Left lung (tissue), 10 donors: Measurements from ENCODE around the gene TRIM4. TPM values are rescaled to one million over a fixed set of nuclear protein-coding genes. Genes with fewer than 3 reads are reported as not detected.

Experiments used
- ATAC-seq: fragments of 200-7000 bp; cut with Tn5 transposase; one replicate; pipeline ENCODE4 v1.9.1; 2020; ENCODE audit warnings: moderate library complexity
- DNase-seq, 4 donors: peaks; one replicate each; pipeline ENCODE4 v3.0.0-alpha.2; 2013 to 2020
- H3K27ac ChIP-seq, 2 donors: fragments of 200-600 bp; sonication (generic) in 1 of 2; one replicate each; pipeline versions ENCODE4 v1.5.0 to v1.8.0; 2020 to 2021
- H3K27me3 ChIP-seq, 2 donors: fragments of 200-600 bp; sonication (generic) in 1 of 2; one replicate each; pipeline versions ENCODE4 v1.5.0 to v1.8.0; 2020 to 2021
- H3K36me3 ChIP-seq, 2 donors: fragments of 200-600 bp; sonication (generic) in 1 of 2; one replicate each; pipeline versions ENCODE4 v1.5.0 to v1.8.0; 2020 to 2021
- H3K4me1 ChIP-seq, 2 donors: fragments of 200-600 bp; one replicate each; pipeline ENCODE4 v1.8.0; 2021
- H3K4me3 ChIP-seq, 2 donors: fragments of 200-600 bp; sonication (generic) in 1 of 2; one replicate each; pipeline versions ENCODE4 v1.5.0 to v1.8.0; 2020 to 2021; ENCODE audit warnings: mild to moderate bottlenecking in 1 of 2
- H3K9me3 ChIP-seq, 2 donors: fragments of 200-600 bp; sonication (generic) in 1 of 2; one replicate each; pipeline versions ENCODE4 v1.5.0 to v1.8.0; 2020 to 2021
- CTCF ChIP-seq, 2 donors: fragments of 200-600 bp; sonication (generic) in 1 of 2; IDR thresholded peaks; one replicate each; pipeline versions ENCODE4 v1.5.0 to v1.8.0; 2021; ENCODE audit warnings: antibody characterized with exemption in 2 of 2
- intact Hi-C, 2 donors: fragments of 100-400 bp; cut with DNase I; formaldehyde crosslinking; loops; one replicate each; pipeline versions ENCODE4 v1.11.2 to v1.14.2; 2022
- polyA plus RNA-seq, 6 donors: library from polyadenylated mRNA; unstranded; fragments of 120-200 nt; gene quantifications; one replicate each; pipeline ENCODE4 v1.2.1, GENCODE V29; 2013; ENCODE audit not compliant: insufficient read length in 6 of 6
- total RNA-seq, 2 donors: library from RNA; stranded (reverse); fragmentation: NEBNext Ultra II Directional; extraction: Animal tissue kit (Norgen Biotek cat#: 25700); gene quantifications; one replicate each; pipeline ENCODE4 v1.2.1, GENCODE V29; 2021
- donor health status: DM: no; HTN: yes; CAD: no.
- donor health status: DM: no; HTN: no; CAD: no.

The TRIM4 gene
- total and polyA plus RNA-seq, 8 donors, result 23.6 to 45.2 (median 37.6) TPM

DNA sequence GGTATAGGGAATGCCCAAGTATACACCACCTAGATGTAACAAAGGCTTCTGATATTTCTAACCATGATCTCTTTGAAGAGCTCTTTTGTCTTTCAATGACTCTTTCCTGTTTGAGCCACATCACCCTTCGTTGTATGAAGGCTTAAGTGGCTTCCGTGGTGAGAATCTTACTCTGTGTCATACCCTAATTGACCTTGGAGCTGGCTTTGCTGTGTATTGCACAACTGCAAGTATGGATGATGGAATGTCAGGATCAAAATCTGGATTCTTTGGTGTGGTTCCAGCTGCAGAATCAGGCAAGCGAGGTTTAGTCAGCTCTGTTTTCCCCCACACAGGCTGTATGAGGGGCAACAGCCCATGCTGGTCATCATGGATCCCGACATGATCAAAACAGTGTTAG, 75.5 kb downstream of the TRIM4 start:
- ATAC-seq, result no peak
- DNase-seq, result no peak
- Histone ChIP-seq H3K27me3 (no peaks in the 10 kb centered on the region), H3K9me3 (no peaks in the 10 kb centered on the region), H3K4me1 (no peaks in the 10 kb centered on the region), H3K36me3 (no peaks in the 10 kb centered on the region), H3K27ac (no peak overlapping the region), H3K4me3 (no peak overlapping the region)
- TF ChIP-seq CTCF (IDR thresholded peaks at IDR 0.05), result no peak
- intact Hi-C loops, result no loop called here

GRCh38 chr7:99842926-99843325, 76.4 kb downstream of the TRIM4 start:
- no peak overlapping the region for H3K4me3 ChIP-seq
- no peak for ATAC-seq
- no peak for DNase-seq
- intact Hi-C loops, result no loop called here
- H3K27ac ChIP-seq, result no peak overlapping the region
- no peaks in the 10 kb centered on the region for H3K9me3 ChIP-seq
- H3K27me3 ChIP-seq, result no peaks in the 10 kb centered on the region
- H3K4me1 ChIP-seq, result no peaks in the 10 kb centered on the region
- H3K36me3 ChIP-seq, result no peaks in the 10 kb centered on the region
- no peak for TF ChIP-seq CTCF (IDR thresholded peaks at IDR 0.05)

Other genes with a start within 250 kb of the TRIM4 start
- gene CYP3A5, start 239.5 kb downstream of the TRIM4 start, total RNA-seq, result 1 to 10 TPM; 5.7 to 6.0 TPM
- 10 to 100 TPM; 16.2 to 29.5 (median 22.8) TPM for gene CYP3A5, start 239.5 kb downstream of the TRIM4 start, polyA plus RNA-seq
- under 1 TPM; 0.37 to 0.41 TPM for gene CYP3A7, start 184.3 kb downstream of the TRIM4 start, total RNA-seq
- gene CYP3A7, start 184.3 kb downstream of the TRIM4 start, polyA plus RNA-seq, result 1 to 10 TPM in 3 of 6 donors, under 1 TPM in 3; 0.79 to 2.9 (median 0.98) TPM
- gene CYP3A4, start 135.3 kb downstream of the TRIM4 start, total RNA-seq, result not detected
- gene CYP3A4, start 135.3 kb downstream of the TRIM4 start, polyA plus RNA-seq, result under 1 TPM; 0.17 to 0.39 (median 0.25) TPM
- not detected for gene CYP3A43, start 91.5 kb downstream of the TRIM4 start, total RNA-seq
- under 1 TPM; 0.21 to 0.53 (median 0.37) TPM for gene CYP3A43, start 91.5 kb downstream of the TRIM4 start, polyA plus RNA-seq
- gene OR2AE1, start 42.5 kb downstream of the TRIM4 start, total RNA-seq, result under 1 TPM in 1 of 2 donors, not detected in 1; 0.94 TPM
- gene OR2AE1, start 42.5 kb downstream of the TRIM4 start, polyA plus RNA-seq, result under 1 TPM in 2 of 6 donors, not detected in 4; 0.13 to 0.18 TPM
- gene GJC3, start 10.1 kb upstream of the TRIM4 start, total RNA-seq, result under 1 TPM in 1 of 2 donors, not detected in 1; 0.24 TPM
- 1 to 10 TPM in 4 of 6 donors, under 1 TPM in 2; 0.98 to 1.3 (median 1.1) TPM for gene GJC3, start 10.1 kb upstream of the TRIM4 start, polyA plus RNA-seq
- 10 to 100 TPM in 1 of 2 donors, 1 to 10 TPM in 1; 5.0 to 40.3 TPM for gene AZGP1, start 56.5 kb upstream of the TRIM4 start, total RNA-seq
- gene AZGP1, start 56.5 kb upstream of the TRIM4 start, polyA plus RNA-seq, result 100 to 1,000 TPM in 1 of 6 donors, 1 to 10 TPM in 2, under 1 TPM in 3; 0.29 to 110 (median 0.94) TPM
- gene ZKSCAN1, start 96.1 kb upstream of the TRIM4 start, total RNA-seq, result 10 to 100 TPM; 46.7 to 52.0 TPM
- 100 to 1,000 TPM in 1 of 6 donors, 10 to 100 TPM in 5; 82.1 to 137 (median 91.1) TPM for gene ZKSCAN1, start 96.1 kb upstream of the TRIM4 start, polyA plus RNA-seq
- 10 to 100 TPM in 1 of 2 donors, 1 to 10 TPM in 1; 6.5 to 12.0 TPM for gene ZSCAN21, start 130.2 kb upstream of the TRIM4 start, total RNA-seq
- gene ZSCAN21, start 130.2 kb upstream of the TRIM4 start, polyA plus RNA-seq, result 10 to 100 TPM; 23.6 to 27.1 (median 24.4) TPM
- gene ZNF3, start 162.2 kb upstream of the TRIM4 start, total RNA-seq, result 10 to 100 TPM; 22.5 to 24.9 TPM
- 10 to 100 TPM; 46.8 to 53.1 (median 50.4) TPM for gene ZNF3, start 162.2 kb upstream of the TRIM4 start, polyA plus RNA-seq
- gene COPS6, start 169.4 kb upstream of the TRIM4 start, total RNA-seq, result 10 to 100 TPM; 74.2 to 89.5 TPM
- gene COPS6, start 169.4 kb upstream of the TRIM4 start, polyA plus RNA-seq, result 100 to 1,000 TPM; 113 to 139 (median 115) TPM
- 10 to 100 TPM; 53.7 to 89.3 TPM for gene MCM7, start 181.9 kb upstream of the TRIM4 start, total RNA-seq
- gene MCM7, start 181.9 kb upstream of the TRIM4 start, polyA plus RNA-seq, result 100 to 1,000 TPM; 131 to 152 (median 141) TPM
- gene AP4M1, start 182.1 kb upstream of the TRIM4 start, total RNA-seq, result 10 to 100 TPM; 16.7 to 18.2 TPM
- 10 to 100 TPM; 37.1 to 40.2 (median 38.6) TPM for gene AP4M1, start 182.1 kb upstream of the TRIM4 start, polyA plus RNA-seq
- 10 to 100 TPM; 43.5 to 45.3 TPM for gene TAF6, start 199.8 kb upstream of the TRIM4 start, total RNA-seq
- gene TAF6, start 199.8 kb upstream of the TRIM4 start, polyA plus RNA-seq, result 10 to 100 TPM; 48.9 to 69.2 (median 59.9) TPM
- 10 to 100 TPM; 15.1 to 19.4 TPM for gene CNPY4, start 200.1 kb upstream of the TRIM4 start, total RNA-seq
- gene CNPY4, start 200.1 kb upstream of the TRIM4 start, polyA plus RNA-seq, result 10 to 100 TPM; 38.8 to 54.1 (median 41.8) TPM
- 1 to 10 TPM; 2.1 to 2.8 TPM for gene MBLAC1, start 207.4 kb upstream of the TRIM4 start, total RNA-seq
- gene MBLAC1, start 207.4 kb upstream of the TRIM4 start, polyA plus RNA-seq, result 1 to 10 TPM; 1.2 to 2.0 (median 1.6) TPM
- 100 to 1,000 TPM; 103 to 120 TPM for gene LAMTOR4, start 229.4 kb upstream of the TRIM4 start, total RNA-seq
- 100 to 1,000 TPM in 2 of 6 donors, 10 to 100 TPM in 4; 85.9 to 110 (median 97.5) TPM for gene LAMTOR4, start 229.4 kb upstream of the TRIM4 start, polyA plus RNA-seq
- gene TRAPPC14, start 239.2 kb upstream of the TRIM4 start, total RNA-seq, result 10 to 100 TPM; 23.3 to 30.1 TPM
- gene TRAPPC14, start 239.2 kb upstream of the TRIM4 start, polyA plus RNA-seq, result 10 to 100 TPM; 16.0 to 20.4 (median 18.5) TPM
- gene GAL3ST4, start 249.1 kb upstream of the TRIM4 start, total RNA-seq, result 10 to 100 TPM; 17.1 to 18.9 TPM
- 10 to 100 TPM; 14.8 to 26.0 (median 21.1) TPM for gene GAL3ST4, start 249.1 kb upstream of the TRIM4 start, polyA plus RNA-seq